CD4-positive, alpha-beta T cell treated with Interleukin-21 for 1 hour (primary cell): ENCODE measurements around the gene CYP4F11.
"Not testable (repeated sequence)": the region's sequence is repeated elsewhere in the genome, so short reads cannot be mapped to it uniquely, and the experiment has no call there.

Experiments
- DNase-seq: peaks from one replicate; pipeline ENCODE4 v3.0.0-alpha.2; 2020

CYP4F11 gene

GRCh38 chr19:15934332-15935078, at the start of gene CYP4F11:
Gene CYP4F11 (minus strand): TSS chr19:15934529. CDS start chr19:15934408, 121 bp downstream.
- no peak for DNase-seq

GRCh38 chr19:15979293-15979692, 45.0 kb upstream of the CYP4F11 start:
- no peak for DNase-seq

GRCh38 chr19:15977690-15978089, 43.4 kb upstream of the CYP4F11 start:
- no peak for DNase-seq

GRCh38 chr19:15976836-15977689, 42.7 kb upstream of the CYP4F11 start:
- no peak for DNase-seq

- DNase-seq, result no peak
Observed at GRCh38 chr19:15974856-15975255, 40.5 kb upstream of the CYP4F11 start.

- not testable (repeated sequence) for DNase-seq
Observed at GRCh38 chr19:15972043-15972442, 37.7 kb upstream of the CYP4F11 start.

GRCh38 chr19:15971224-15971780, 37.0 kb upstream of the CYP4F11 start:
- no peak for DNase-seq

- DNase-seq, result no peak
Observed at GRCh38 chr19:15964231-15964630, 29.9 kb upstream of the CYP4F11 start.

GRCh38 chr19:15962319-15962718, 28.0 kb upstream of the CYP4F11 start:
- no peak for DNase-seq

GRCh38 chr19:15954820-15955219, 20.5 kb upstream of the CYP4F11 start:
- DNase-seq, result no peak

GRCh38 chr19:15948223-15949058, 14.1 kb upstream of the CYP4F11 start, which contains the start of gene OR10H4:
Gene OR10H4 (plus strand): TSS chr19:15949008. CDS start chr19:15949008, 0 bp downstream.
- DNase-seq, result no peak

- DNase-seq, result no peak
Observed at GRCh38 chr19:15945301-15945700, 11.0 kb upstream of the CYP4F11 start.

- no peak for DNase-seq
Observed at GRCh38 chr19:15944401-15944800, 10.1 kb upstream of the CYP4F11 start.

- no peak for DNase-seq
Observed at GRCh38 chr19:15937771-15938170, 3.4 kb upstream of the CYP4F11 start.

- no peak for DNase-seq
Observed at GRCh38 chr19:15936950-15937349, 2.6 kb upstream of the CYP4F11 start.

- no peak for DNase-seq
Observed at GRCh38 chr19:15936173-15936572, 1.8 kb upstream of the CYP4F11 start.

- no peak for DNase-seq
Observed at GRCh38 chr19:15935167-15935702, 906 bp upstream of the CYP4F11 start.

GRCh38 chr19:15933761-15934331, 483 bp downstream of the CYP4F11 start:
- not testable (repeated sequence) for DNase-seq

- DNase-seq, result no peak
Observed at GRCh38 chr19:15928321-15928720, 6.0 kb downstream of the CYP4F11 start.

- no peak for DNase-seq
Observed at GRCh38 chr19:15926484-15926883, 7.8 kb downstream of the CYP4F11 start.

GRCh38 chr19:15923702-15924101, 10.6 kb downstream of the CYP4F11 start:
- DNase-seq, result no peak

- DNase-seq, result no peak
Observed at GRCh38 chr19:15922021-15922420, 12.3 kb downstream of the CYP4F11 start.
